Gastroesophageal sphincter (tissue), 3 donors: ENCODE data around the gene RAB25.

Experiments
- EP300 ChIP-seq: sonication (generic); formaldehyde crosslinking; IDR thresholded peaks from one replicate; pipeline ENCODE4 v1.6.1; 2017; ENCODE audit warnings: antibody characterized with exemption, mild to moderate bottlenecking
- POLR2A ChIP-seq, 2 donors: fragments of 450-650 bp; IDR thresholded peaks; one replicate each; pipeline ENCODE4 v1.6.1; 2017; ENCODE audit warnings: antibody characterized with exemption in 2 of 2, mild to moderate bottlenecking in 2 of 2, moderate library complexity in 1 of 2
- POLR2AphosphoS5 ChIP-seq: sonication (generic); formaldehyde crosslinking; IDR thresholded peaks from one replicate; pipeline ENCODE4 v1.6.1; 2017; ENCODE audit warnings: antibody characterized with exemption
- TF ChIP-seq, protein P1 (sequence below), 4 experiments: fragments of 200-600 bp in 2 of 4; fragments of 450-650 bp in 2 of 4; sonication (generic) in 1 of 4; IDR thresholded peaks; one replicate each; pipeline ENCODE4 v1.5.1; 2017 to 2019; ENCODE audit warnings: antibody characterized with exemption in 4 of 4, mild to moderate bottlenecking in 2 of 4, moderate library complexity in 2 of 4

- TF ChIP-seq, protein P1, sequence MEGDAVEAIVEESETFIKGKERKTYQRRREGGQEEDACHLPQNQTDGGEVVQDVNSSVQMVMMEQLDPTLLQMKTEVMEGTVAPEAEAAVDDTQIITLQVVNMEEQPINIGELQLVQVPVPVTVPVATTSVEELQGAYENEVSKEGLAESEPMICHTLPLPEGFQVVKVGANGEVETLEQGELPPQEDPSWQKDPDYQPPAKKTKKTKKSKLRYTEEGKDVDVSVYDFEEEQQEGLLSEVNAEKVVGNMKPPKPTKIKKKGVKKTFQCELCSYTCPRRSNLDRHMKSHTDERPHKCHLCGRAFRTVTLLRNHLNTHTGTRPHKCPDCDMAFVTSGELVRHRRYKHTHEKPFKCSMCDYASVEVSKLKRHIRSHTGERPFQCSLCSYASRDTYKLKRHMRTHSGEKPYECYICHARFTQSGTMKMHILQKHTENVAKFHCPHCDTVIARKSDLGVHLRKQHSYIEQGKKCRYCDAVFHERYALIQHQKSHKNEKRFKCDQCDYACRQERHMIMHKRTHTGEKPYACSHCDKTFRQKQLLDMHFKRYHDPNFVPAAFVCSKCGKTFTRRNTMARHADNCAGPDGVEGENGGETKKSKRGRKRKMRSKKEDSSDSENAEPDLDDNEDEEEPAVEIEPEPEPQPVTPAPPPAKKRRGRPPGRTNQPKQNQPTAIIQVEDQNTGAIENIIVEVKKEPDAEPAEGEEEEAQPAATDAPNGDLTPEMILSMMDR (IDR thresholded peaks at IDR 0.05), result no peak
- TF ChIP-seq POLR2AphosphoS5, result no peak
- TF ChIP-seq EP300, result no peak
- TF ChIP-seq POLR2A (IDR thresholded peaks at IDR 0.05), result no peak
These were observed 13.7 kb downstream of the RAB25 start for GRCh38 chr1:156074661-156075060.
